GM13977 (cell line): Measurements from ENCODE around the gene PCBP1.
"Not testable (repeated sequence)": the region's sequence is repeated elsewhere in the genome, so short reads cannot be mapped to it uniquely, and the experiment has no call there.

ENCODE experiments used
- DNase-seq: peaks from one replicate; pipeline ENCODE4 v3.0.0; 2012; ENCODE audit warnings: low spot score
- in situ Hi-C: fragments of 300-500 bp; cut with MboI; formaldehyde crosslinking; loops from one replicate; pipeline ENCODE4 v1.12.0; 2022; ENCODE audit warnings: low sequenced_read_pairs, low pct_unique_long_range_greater_than_20kb, mixed read lengths, inconsistent platforms; ENCODE audit not compliant: unreplicated experiment
- TF ChIP-seq, protein P1 (sequence below): IDR thresholded peaks from 2 replicates; pipeline ENCODE4 v1.5.1; 2012; ENCODE audit warnings: mild to moderate bottlenecking, control low read depth; ENCODE audit not compliant: insufficient read depth; ENCODE audit errors: extremely low read depth, missing control alignments

Gene PCBP1

DNA sequence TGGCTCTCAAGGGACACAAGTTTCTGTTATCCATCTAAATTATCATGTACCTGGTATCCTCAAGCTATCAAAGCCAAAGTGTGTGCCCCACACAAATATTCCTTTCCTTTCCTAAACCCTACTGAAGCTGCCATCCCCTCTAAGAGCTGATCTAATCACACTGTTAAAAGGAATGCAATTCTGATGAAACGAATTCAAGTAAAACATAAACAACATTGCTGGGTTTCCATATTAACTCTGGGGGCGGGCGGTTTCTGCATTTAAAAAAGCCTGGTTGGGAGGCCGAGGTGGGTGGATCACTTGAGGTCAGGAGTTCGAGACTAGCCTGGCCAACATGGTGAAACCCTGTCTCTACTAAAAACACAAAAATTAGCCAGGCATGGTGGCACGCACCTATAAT lies 41.9 kb upstream of the PCBP1 start:
- in situ Hi-C loops, result no loop called here
- TF ChIP-seq, protein P1, sequence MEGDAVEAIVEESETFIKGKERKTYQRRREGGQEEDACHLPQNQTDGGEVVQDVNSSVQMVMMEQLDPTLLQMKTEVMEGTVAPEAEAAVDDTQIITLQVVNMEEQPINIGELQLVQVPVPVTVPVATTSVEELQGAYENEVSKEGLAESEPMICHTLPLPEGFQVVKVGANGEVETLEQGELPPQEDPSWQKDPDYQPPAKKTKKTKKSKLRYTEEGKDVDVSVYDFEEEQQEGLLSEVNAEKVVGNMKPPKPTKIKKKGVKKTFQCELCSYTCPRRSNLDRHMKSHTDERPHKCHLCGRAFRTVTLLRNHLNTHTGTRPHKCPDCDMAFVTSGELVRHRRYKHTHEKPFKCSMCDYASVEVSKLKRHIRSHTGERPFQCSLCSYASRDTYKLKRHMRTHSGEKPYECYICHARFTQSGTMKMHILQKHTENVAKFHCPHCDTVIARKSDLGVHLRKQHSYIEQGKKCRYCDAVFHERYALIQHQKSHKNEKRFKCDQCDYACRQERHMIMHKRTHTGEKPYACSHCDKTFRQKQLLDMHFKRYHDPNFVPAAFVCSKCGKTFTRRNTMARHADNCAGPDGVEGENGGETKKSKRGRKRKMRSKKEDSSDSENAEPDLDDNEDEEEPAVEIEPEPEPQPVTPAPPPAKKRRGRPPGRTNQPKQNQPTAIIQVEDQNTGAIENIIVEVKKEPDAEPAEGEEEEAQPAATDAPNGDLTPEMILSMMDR, result no peak
- DNase-seq, result no peak

DNA sequence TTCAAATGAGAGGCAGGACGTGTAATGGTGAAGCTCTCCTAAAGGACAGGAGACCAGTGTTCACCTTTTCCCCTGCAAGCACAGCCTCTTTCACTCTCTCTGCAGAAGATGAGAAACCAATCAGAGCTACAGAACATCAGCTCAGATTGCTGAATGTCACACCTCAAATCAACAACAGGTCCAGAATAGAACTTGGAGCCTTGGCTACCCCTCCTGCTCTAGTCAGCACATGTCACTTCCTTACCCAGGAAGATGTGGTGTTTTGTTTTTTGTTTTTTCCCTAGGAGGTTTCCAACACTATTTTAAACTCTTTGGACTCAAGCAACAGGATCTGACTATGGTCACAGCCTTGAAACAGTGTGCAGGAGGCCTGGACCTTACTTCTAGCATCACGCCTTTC lies 41.3 kb upstream of the PCBP1 start:
- TF ChIP-seq, protein P1, result no peak
- in situ Hi-C loops, result no loop called here
- no peak for DNase-seq

DNA sequence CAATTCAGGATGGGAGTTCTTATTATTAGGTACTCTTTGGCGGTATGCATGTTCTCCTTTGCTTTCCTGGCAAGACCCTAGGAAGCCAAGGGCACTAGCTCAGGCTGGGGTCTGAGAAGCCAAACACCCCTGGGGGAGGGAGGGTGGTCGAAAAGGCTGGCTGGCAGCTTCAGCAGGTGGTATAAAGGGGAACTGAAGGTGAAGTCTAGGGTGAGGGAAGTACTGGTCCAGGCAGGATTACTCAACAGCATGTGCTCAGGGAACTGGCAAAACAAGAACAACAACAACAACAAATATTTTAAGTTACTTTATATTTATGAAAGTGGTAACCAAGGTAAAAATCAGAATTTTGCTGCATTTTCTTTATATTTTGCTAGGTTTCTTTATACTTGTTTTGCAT lies 40.7 kb upstream of the PCBP1 start:
- TF ChIP-seq, protein P1, result no peak
- DNase-seq, result no peak
- in situ Hi-C loops, result no loop called here

DNA sequence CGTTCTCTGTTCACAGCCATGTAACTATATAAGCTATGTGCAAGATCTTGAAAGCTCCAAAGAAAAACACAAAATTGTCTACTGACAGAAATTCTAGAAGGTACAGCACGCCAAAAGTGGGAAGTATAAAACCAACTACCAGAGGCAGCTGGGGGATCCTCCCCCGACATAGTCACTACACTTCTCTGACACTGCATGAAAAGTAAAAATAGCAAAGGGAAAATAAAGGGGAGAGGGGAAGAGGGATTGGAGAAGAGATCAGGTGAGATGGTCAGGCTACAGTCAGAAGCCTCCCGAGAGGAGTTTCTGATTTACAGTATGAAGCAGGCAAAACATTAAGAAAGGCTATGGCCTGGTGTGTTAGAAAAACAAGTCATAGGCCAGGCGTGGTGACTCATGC lies 39.8 kb upstream of the PCBP1 start:
- no peak for DNase-seq
- in situ Hi-C loops, result no loop called here
- TF ChIP-seq, protein P1, result no peak

DNA sequence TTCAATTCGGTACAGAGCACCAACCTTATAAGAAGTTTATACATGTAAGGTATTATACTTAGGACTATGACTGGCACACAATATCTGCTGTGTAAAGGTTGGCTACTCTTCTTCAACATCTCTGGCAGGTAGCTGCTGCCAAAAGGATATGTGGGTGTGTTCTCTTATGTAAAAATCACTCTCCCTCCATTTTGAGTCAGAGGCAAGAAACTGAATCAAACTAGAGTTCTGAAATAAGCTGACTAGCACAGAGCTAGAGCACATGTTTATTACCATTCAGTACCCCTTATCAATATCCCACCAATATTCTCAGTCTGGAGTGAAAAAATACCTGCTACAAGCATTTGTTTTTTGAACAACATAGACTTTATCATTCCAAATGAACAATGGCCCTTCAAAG lies 38.0 kb upstream of the PCBP1 start:
- in situ Hi-C loops, result no loop called here
- no peak for DNase-seq
- TF ChIP-seq, protein P1, result no peak

DNA sequence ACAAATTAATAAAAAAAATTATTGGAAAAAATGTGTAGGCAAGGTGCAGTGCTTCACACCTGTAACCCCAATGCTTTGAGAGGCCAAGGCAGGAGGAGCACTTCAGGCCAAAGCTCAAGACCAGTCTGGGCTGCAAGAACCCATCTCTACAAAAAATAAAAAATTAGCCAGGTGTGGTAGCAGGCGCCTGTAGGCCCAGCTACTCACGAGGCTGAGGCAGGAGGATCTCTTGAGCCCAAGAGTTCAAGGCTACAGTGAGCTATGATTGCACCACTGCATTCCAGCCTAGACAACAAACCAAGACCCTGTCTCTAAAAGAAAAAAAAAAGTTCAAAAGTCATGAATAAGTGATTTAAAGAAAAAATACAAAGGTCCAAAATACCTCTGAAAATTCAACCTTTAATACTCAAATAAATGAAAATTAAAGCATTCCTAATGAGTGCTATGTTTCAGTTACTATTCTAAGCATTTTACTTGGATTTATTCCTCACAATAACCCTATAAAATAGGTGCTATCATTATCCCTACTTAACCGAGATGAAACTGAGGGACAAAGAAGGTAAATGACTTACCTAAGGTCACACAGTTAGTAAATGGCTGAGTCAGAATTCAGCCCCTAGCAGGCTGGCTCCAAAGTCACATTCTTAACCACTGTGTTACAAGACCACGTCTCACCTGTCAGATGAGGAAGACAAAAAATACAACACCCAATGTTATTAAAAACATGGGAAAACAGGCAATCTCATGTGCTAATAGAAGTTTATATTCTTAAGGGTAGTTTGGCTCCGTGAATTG lies 36.4 kb upstream of the PCBP1 start:
- TF ChIP-seq, protein P1, result no peak
- DNase-seq, result no peak
- in situ Hi-C loops, result no loop called here

DNA sequence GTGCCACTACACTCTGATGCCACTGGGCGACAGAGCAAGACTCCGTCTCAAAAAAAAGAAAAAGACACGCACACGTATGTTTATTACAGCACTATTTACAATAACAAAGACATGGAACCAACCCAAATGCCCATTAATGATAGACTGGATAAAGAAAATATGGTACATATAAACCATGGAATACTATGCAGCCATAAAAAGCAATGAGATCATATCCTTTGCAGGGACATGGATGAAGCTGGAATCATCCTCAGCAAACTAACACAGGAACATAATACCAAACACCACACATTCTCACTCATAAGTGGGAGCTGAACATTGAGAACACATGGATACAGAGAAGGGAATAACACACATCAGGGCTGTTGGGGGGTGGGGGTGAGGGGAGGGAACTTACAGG lies 32.0 kb upstream of the PCBP1 start:
- in situ Hi-C loops, DNase-seq: not testable (repeated sequence)
